COLO668 (cell line): ENCODE data around the gene TMEM132E.
A peak's percentile ranks its signal among the peaks of the same experiment; 100 is the strongest.

Source experiments
- DNase-seq: peaks from one replicate; lab custom pipeline; 2025; ENCODE audit not compliant: unreplicated experiment; lab: John Stamatoyannopoulos, UW

The TMEM132E gene

DNA sequence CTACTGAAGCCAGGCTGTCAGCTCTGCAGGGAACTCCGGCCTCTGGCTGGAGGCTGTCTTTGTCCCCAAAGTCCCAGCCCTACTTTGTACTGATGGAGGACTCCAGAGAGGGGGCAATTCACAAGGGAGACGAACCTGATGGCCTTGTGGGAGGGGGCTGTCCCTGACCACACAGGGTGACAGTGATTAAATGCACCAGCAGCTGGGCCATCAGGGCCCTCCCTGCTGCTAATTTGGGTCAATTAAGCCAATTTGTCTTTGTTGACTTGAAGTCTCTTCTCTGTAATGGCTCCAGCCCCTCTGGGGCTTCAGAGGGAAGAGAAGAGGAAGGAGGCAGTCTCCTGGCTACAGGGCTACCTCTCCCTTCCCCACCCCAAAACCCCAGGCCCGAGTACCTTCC is 22.0 kb downstream of the TMEM132E start:
- DNase-seq = no peak

DNA sequence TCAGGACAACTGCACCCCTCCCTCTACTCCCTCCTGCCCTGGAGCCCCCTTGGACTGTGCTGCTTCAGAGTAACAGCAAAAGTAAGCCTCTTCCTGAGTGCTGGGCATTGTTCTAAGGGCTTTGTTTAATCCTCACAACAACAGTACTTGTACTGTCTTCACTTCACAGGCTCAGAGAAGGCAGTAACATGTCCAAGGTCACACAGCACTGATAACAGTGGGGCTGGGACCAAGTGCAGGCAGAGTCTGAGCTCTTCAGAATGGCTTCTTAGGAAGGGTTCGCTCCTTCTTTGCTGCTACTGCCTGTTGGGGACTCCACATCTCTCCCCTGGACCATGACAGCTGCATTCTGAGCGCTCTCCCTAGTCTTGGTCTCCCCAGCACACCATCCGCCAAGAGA is 24.6 kb downstream of the TMEM132E start:
- DNase-seq = no peak

DNA sequence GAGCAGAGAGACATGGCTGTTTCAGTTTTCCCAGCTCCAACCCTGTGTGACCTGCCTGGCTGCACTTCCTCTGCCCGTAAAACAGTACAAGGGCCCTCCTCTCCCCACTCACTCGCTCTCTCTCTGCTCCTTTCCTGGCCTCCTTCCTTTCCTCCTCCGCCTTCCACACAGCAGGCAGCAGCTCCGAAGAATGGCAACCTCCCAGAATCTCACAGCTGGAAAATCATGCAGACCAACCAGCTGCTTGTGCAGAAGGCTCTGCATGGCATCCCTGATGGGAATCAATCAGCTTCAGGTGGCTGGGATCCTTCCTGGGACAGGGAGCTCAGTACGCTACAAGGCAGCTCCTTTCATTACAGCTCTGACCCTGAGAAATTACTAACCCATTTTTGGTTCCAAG is 27.4 kb downstream of the TMEM132E start:
- DNase-seq = no peak

DNA sequence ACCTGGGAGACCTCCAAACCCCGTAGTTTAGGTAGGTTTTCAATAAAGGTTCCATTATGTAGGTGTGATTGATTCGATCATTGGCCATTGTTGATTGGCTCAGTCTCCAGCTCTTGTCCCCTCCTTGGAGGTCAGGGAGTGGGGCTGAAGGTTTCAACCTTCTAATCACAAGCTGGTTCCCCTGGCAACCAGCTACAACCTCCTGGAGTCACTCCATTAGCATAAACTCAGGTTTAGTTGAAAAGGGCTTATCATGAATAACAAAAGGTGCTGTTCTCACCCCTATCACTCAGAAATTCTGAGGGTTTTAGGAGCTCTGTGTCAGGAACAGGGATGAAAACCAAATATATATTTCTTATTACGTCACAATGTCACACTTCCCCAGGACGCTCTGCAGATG is 28.5 kb downstream of the TMEM132E start:
- DNase-seq = no peak

DNA sequence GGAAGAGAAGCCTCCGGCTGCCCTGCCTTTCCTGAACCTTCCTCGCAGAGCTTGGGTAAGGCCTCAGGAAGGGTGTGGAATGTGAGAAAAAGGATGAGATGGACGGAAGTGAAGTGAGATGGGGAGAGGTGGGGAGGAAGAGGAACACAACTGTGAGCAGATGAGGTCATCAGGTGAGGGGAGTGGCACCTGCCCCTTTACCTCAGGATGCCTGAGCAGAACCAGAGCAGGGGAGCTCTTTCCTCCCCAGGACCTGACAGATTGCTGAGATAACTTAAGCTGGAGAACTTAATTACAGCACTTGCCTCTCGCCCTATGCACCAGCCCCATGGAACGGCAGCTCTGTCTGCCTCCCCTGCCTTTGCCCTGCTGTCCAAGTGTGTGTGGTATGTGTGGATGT is 29.8 kb downstream of the TMEM132E start:
- no peak for DNase-seq

DNA sequence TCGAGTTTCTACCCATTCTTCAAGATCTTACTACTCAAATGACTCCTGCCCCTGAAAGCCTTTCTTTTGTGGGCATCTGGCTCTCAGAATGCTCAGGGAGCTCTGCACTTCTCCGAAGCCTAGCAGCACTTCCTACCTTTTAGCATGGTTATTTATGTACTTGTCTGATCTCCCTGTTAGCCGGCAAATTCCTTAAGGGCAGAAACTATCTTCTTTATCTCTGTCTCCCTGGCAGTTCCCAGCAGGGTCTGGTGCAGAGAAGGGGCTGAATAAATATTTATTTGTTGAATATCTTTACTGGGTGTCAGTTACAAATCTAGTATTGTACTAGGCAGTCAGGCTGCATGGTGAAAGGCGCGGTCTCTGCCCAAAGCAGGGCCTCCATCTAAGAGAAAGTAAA is 30.7 kb downstream of the TMEM132E start:
- DNase-seq = no peak

DNA sequence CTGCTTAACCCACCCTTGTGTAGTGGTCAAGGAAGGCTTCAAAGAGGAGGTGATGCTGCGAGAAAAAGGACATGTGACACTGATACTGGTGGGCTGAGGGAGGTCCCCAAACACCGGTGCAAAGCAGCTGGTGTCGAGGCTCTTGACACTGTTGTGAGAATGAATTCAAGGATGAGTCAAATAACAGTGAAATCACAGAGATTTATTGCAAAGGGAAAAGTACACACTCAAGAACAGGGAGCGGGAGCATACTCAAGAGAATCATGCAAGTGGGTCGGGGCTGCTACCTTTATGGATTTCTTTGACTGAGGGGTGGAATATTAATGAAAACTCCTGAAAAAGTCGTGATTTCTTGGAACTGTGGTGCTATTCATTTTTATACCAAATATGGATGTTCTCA is 31.1 kb downstream of the TMEM132E start:
- no peak for DNase-seq

DNA sequence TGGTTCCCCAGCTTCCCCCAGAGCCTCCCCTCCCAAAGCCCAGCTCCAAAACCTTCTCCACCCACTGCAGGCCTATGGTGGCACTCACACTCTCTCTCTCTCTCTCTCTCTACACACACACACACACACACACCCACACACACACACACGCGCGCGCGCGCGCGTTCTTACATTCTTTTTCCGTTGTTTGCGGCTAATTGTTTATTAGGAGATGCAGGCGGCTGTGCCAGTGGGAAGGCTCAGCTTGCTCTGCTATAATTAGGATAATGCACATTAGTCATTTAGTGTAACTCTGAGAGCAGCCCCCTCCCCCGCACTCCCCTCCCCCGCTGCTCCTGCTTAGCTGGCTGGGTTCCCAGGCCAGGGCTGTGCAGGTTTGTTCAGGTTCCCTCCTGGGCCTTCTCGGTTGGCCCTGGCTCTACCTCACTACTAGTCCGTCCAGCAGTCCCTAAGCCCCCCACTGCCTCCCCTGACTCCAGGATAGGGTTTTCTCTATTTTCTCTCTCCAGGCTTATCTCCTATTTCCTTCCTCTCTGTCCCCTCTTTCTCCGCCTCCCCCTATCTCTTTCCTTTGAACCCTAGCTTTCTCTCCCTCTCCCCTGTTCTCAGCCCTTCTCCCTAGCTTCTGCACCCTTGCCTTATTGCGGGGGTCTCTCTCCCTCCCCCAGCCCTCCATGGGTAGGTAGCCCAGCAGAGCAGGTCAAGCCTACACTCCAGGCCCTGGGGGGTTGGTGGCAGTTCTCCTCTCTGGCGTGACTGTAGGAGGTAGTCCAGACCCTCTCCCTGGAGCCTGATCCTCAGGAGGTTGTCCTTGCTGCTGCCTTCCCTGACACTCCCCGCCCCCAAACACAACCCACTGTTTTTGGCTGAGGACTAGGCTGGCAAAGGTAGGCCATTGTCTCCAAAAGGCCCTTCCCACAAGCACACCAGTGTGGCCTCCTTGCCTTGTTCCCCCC is 34.0 kb downstream of the TMEM132E start:
- no peak for DNase-seq

DNA sequence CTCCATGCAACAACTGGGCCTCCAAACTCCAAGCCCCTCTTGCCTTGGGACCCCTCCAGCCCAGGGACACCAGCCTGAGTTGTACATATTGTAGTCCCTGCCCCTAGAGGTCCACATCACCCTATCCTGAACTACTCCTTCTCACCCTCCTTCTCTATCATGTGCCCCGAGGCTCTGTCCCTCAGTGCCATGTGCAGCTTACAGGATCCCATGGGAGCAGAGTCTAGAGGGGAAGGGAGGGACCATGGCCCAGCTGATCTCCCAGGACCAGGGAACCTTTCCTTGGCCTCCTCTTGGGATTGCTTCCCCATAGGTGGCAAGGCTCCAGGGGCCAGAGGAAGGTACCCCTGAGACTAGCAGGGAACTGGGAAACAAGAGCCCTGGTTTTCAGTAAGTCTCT is 35.3 kb downstream of the TMEM132E start:
- no peak for DNase-seq

DNA sequence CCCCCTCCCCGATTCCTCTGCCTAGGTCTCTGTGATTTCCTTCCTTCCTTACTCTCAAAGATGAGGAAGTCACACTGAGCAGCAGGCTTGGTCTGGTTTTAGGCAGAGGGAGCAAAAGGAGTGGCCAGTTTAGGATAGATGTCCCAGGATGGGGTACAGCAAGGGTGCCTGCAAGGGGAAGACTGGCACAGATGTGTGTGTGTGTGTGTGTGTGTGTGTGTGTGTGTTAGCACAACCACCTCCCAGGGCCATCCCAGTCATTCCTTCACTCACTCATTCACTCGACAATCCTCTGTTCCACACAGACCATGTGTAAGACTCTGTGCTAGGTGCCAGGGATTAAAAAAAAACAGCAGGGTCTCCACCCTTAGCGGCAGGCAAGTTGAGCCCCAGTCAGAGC is 35.9 kb downstream of the TMEM132E start:
- DNase-seq = no peak

DNA sequence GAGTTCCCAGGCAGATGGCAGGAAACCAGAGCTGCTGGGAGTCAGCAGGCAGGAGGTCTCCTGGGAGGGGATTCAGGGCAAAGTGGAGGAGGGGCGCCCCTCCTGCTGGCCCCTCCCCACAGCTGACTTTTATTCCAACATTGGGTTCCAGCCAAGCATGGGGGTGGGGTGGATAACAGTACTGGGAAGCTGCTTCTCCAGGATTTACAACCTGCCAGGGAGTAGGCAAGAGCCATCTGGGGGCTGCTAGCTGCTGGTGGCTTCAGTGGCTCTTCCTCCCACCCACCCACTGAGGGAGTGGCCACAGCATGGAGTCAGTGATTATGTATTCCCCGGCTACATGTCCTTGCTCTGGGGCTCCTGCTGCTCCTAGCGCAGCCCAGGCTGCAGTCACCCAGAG is 36.8 kb downstream of the TMEM132E start:
- no peak for DNase-seq

DNA sequence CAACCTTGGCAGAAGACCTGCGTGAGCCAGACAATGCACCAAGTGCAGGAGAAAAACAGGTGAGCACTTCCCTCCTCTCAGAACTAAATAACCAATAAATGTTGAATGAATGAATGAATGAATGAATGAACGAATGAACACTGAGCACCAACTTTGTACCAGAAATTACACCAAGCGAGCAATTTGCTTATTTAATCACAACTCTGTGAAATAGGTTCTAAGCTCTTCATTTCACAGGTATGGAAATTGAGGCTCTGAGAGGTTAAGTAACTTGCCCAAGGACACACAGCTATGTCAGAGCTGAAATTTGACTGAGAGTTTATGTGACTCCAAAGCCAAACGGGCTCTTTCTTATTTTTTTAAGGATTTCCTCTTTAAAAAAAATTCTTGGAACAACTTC is 38.0 kb downstream of the TMEM132E start:
- DNase-seq = no peak

DNA sequence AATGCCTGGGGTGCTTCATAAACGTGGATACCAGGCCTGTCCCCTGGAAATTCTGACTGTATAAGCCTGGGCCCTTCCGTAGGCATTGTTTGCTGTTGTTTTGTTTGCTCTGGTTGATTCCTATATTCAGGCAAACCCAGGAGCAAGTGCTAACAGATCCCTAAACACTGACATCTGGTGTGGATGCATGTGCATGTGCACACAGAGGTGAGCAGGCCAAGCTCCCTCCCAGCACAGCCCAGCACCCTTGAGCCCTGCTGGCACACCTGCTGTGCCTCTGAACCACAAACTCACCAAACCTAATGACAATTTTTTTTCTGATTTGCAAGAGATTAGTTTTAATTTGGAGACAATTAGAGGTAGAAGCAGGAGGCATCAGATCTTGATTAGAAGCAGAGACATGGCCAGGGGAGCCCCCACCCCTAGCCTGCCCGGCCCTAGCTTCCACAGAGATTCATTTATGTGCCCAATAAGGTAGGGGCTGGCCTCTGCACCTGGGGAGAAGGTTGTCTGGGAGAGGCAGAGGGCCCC is 40.4 kb downstream of the TMEM132E start:
- no peak for DNase-seq

DNA sequence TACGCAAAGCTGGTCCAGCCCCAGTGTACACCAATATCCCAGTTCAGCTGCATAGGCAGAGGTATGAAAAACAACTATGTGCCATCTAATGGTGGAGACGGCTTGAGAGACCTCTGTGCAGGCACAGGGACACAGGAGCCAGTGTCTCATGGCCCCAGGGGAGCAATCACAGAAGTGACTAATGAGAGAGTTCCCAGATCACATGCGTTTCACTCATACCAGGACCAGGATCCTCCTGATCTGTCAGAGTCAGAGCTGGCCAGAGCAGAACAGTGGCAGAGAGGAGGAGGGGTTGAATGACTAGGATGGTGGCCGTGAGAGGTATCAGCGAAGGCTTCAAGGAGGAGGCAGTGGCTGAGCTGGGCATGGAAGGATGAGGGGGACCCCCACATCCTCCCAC is 41.1 kb downstream of the TMEM132E start:
- DNase-seq = no peak

DNA sequence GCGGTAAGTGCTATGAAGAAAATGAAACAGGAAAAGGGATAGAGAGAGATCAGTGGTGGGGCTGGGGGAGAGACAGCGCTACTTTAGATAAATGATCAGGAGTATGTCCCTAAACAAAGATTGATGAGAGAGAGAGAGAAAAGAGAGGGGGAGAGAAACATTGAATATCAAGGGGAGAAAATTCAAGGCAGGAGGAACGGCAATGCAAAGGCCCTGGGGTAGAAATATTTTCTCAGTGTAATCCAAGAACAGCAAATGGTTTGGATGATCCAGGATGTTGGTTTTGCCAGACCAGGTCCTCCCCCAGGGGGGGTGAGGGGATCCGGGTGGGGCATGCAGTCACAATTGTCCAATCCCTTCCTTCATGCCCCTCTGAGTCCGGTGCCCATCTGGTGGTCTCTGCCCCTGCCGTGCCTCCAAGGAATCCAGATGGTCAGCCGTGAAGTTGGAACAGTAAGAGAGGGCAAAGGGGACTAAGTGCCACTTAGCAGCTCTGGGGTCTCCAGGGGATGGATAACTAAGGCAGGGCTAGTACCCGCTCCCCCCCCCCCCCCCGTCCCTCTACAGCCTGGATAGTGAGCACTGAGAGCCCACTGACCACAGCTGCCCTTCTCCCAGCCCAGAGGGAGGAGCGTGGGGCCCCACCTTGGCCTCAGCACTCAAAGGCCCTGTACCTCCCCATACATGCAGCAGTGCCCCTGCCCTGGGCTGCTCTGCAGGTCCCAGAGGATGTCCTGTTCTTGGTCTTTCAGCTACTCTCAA is 43.7 kb downstream of the TMEM132E start:
- DNase-seq = no peak

DNA sequence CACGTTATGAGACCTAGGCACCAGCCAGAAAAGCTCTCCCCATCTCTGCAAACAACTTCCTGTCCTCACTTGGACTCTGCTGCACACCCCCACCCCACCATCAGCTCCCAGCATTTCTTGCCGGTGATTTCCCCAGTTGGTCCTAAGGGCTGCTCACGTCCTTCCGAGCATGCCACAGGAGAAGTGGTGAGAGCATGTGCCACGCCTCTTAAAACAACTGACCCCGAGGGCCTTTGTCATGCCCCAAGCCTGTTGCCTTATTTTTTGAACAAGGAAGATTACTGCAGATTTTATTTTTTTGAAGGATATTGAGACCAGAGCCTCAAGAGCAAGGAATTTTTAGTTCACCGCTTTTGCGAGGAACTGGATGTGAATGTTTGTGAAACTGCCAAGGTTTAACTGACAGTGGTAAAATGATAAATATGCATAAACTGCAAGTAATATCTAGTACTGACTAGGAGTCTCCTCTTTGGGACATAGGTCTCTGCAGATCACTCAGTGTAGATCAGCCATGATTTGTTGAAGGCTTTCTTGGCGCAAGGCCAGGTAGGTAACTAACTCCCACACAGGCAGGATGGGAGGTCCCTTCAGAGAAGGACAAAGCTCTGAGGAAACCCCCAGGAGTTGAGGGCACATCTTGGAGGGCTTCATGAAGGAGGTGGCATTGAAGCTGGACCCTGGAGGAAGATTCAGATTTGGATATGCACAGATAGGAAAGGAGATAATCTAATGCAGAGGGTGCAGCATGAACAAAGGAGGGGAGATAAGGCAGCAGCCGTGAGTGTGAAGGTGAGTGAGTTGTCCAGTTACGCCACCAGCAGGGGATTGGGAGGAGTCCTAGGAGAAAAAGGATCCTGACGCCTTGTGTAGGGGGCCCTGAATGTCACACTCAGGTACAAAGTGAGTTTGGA is 44.7 kb downstream of the TMEM132E start:
- no peak for DNase-seq

DNA sequence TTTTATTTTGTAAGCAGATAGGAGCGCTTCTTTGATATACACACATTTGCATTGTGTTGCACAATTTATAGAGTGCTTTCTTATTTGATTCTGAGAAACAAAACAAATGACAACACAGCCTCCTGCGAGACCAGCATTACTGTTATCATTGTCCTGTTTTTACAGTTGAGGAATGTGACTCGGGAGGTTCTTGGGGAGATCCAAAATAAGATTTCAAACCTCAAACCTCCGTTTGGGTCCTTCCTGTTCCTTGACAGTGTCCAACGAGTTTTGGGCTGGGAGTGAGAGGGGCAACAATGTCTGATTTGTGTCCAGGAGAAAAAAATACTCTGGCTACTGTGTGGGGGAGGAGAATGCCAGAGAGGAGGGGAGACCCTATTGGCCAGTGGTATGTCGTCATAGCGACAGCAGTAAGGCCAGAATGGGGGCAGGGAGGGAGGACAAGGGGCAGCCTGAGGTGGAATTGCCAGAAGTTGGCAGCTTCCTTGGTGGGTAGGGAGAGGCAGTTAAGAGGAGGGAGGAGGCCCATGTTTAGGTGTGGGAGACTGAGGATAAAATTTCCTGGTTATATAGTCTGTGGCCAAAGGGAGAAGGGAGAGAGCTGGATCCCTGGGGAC is 45.5 kb downstream of the TMEM132E start:
- no peak for DNase-seq

DNA sequence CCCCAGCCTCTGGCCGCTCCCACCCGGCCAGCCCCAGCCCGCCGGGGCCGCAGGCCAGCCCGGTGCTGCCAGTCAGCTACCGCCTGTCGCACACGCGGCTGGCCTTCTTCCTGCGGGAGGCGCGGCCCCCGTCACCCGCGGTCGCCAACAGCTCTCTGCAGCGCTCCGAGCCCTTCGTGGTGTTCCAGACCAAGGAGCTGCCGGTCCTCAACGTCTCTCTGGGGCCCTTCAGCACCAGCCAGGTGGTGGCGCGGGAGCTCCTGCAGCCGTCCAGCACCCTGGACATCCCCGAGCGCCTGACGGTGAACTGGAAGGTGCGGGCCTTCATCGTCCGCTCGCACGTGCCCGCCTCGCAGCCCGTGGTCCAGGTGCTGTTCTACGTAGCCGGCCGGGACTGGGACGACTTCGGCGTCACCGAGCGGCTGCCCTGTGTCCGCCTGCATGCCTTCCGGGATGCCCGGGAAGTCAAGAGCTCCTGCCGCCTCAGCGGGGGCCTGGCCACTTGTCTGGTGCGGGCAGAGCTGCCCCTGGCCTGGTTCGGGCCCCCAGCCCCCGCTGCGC is 46.8 kb downstream of the TMEM132E start:
- no peak for DNase-seq

DNA sequence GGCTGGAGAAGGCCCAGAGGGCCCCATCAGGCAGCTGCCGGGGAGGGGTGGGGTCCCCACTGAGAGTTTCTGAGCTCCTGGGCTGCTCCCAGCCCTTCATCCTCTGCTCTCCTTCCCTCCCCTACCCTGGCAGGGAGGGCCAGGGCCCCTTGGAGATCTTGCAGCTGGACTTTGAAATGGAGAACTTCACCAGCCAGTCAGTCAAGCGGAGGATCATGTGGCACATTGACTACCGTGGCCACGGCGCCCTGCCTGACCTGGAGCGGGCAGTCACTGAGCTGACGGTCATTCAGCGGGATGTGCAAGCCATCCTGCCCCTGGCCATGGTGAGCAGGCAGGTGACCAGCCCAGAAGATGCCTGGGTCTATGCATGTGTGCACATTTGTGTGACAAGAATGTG is 49.5 kb downstream of the TMEM132E start:
- DNase-seq = no peak

DNA sequence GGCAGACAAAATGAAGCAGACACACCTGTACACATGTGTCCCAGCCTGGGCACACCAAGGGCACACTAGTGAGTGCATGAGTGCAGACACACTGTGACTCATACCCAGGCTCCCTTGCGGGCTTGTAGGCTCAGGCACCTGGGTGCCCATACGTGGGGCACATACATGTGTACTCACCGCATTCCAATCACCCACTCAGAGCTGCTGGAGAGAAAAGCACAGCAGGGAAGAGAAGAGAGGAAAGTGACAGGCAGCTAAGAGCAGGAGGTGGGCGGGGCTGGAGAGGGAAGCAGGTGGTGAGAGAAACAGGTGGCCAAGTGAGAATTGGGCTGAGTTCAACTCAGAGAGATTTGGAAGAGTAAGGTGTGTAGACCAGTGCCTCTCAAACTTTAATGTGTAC is 54.0 kb downstream of the TMEM132E start:
- DNase-seq = peak; percentile 2
